GM20000 (cell line): ENCODE data around the gene DYNC1I2.

ENCODE experiments used
- DNase-seq: peaks from one replicate; pipeline ENCODE4 v3.0.0; 2012; ENCODE audit warnings: low spot score
- CTCF ChIP-seq: IDR thresholded peaks from 2 replicates; pipeline ENCODE4 v1.5.1; 2012; ENCODE audit warnings: mild to moderate bottlenecking, control low read depth; ENCODE audit errors: extremely low read depth, missing control alignments

The DYNC1I2 gene

GRCh38 chr2:171787333-171788072, 100.2 kb downstream of the DYNC1I2 start:
- TF ChIP-seq CTCF, result no peak
- no peak for DNase-seq

- no peak for TF ChIP-seq CTCF
- no peak for DNase-seq
Observed at GRCh38 chr2:171788316-171788993, 101.2 kb downstream of the DYNC1I2 start.

GRCh38 chr2:171789956-171790355, 102.7 kb downstream of the DYNC1I2 start:
- DNase-seq, result no peak
- TF ChIP-seq CTCF, result no peak

- no peak for DNase-seq
- TF ChIP-seq CTCF, result no peak
Observed at GRCh38 chr2:171791361-171791760, 104.1 kb downstream of the DYNC1I2 start.

GRCh38 chr2:171792157-171792556, 104.9 kb downstream of the DYNC1I2 start:
- no peak for DNase-seq
- no peak for TF ChIP-seq CTCF

- DNase-seq, result no peak
Observed at GRCh38 chr2:171792886-171793580, 105.8 kb downstream of the DYNC1I2 start.

More at GRCh38 chr2:171792886-171793580, 105.8 kb downstream of the DYNC1I2 start:
- TF ChIP-seq CTCF, result no peak
